ENCODE data around the gene LRP1B.
A peak's percentile ranks its signal among the peaks of the same experiment; 100 is the strongest.

LRP1B gene

DNA sequence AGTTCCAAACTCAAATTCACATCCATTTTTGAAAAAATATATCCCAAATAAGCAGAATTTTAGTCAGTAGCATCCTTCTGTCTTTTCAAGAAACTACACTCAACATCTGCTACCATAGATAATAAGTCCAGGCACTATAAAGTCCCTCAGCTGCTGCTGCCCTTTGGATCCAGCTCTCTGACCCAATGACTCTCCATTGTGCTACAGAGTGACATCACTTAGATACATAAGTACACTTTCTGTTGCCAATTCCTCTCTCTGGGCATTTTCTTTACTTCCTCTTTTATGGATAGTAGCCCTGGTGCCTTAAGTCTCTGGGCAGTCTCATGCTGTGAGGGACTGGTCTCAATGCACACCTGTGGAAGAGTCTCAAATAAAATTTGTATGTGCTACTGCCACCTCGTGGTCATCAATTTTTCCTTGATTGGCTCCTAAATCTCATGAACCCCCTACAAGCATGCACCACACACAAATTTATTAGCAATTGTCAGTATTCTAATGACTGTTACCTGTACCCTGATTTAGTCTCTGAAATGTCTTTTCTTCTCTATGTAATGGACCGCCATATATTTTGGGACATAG lies 219.2 kb downstream of the LRP1B start:
- Histone ChIP-seq H3F3A (ENCODE audit: insufficient read depth, low read length) (no peaks in the 10 kb centered on the region), H3K4me3 (ENCODE audit: low read depth, low read length, poor library complexity, severe bottlenecking) (no peak overlapping the region), H3K79me2 (ENCODE audit: insufficient read depth, low read length) (no peaks in the 10 kb centered on the region), H3K4me1 (ENCODE audit: insufficient read depth, low read length, severe bottlenecking) (no peaks in the 10 kb centered on the region), H2AFZ (ENCODE audit: low read length) (no peak overlapping the region), H3K9me3 (ENCODE audit: low read length) (no peaks in the 10 kb centered on the region), H3K27ac (ENCODE audit: low read depth, low read length, poor library complexity, severe bottlenecking) (no peak overlapping the region), H4K20me1 (ENCODE audit: insufficient read depth, low read length) (no peaks in the 10 kb centered on the region), H3K27me3 (ENCODE audit: insufficient read depth, low read length) (no peaks in the 10 kb centered on the region), H3K36me3 (ENCODE audit: insufficient read depth, low read length) (no peaks in the 10 kb centered on the region), H3K9ac (ENCODE audit: low read length) (no peak overlapping the region), H3K9me2 (ENCODE audit: low read depth, low read length) (no peaks in the 10 kb centered on the region), H3K4me2 (ENCODE audit: low read length) (no peak overlapping the region)
- no peak for TF ChIP-seq EZH2 (IDR thresholded peaks at IDR 0.05; ENCODE audit: borderline replicate concordance, low read length)
- TF ChIP-seq, protein P1, sequence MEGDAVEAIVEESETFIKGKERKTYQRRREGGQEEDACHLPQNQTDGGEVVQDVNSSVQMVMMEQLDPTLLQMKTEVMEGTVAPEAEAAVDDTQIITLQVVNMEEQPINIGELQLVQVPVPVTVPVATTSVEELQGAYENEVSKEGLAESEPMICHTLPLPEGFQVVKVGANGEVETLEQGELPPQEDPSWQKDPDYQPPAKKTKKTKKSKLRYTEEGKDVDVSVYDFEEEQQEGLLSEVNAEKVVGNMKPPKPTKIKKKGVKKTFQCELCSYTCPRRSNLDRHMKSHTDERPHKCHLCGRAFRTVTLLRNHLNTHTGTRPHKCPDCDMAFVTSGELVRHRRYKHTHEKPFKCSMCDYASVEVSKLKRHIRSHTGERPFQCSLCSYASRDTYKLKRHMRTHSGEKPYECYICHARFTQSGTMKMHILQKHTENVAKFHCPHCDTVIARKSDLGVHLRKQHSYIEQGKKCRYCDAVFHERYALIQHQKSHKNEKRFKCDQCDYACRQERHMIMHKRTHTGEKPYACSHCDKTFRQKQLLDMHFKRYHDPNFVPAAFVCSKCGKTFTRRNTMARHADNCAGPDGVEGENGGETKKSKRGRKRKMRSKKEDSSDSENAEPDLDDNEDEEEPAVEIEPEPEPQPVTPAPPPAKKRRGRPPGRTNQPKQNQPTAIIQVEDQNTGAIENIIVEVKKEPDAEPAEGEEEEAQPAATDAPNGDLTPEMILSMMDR (IDR thresholded peaks at IDR 0.05; ENCODE audit: low read length) = peak; percentile 57; the same call in 1 of the 2 replicates

DNA sequence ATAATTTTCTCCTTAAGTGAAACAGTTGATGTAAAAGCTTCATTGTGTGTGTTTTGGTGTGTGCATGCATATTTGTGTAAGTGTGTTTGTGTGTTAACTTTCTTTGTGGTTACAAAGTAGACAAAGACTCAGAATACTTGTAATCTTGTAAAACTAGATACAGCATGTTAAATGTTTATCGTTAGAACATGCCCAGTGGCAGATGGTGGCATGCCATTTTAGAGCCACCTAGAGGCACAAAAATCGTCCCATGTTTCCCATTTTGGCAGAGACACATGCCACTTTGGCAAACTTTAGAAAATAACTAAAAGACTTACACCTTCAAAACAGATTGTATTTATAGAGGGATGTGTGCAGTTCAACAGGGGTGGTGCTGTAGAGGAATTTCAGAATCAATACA lies 224.1 kb downstream of the LRP1B start:
- H2AFZ ChIP-seq (ENCODE audit: low read length) = no peak overlapping the region
- no peaks in the 10 kb centered on the region for H3K9me3 ChIP-seq (ENCODE audit: low read length)
- no peak overlapping the region for H3K4me3 ChIP-seq (ENCODE audit: low read depth, low read length, poor library complexity, severe bottlenecking)
- no peaks in the 10 kb centered on the region for H3F3A ChIP-seq (ENCODE audit: insufficient read depth, low read length)
- no peaks in the 10 kb centered on the region for H3K4me1 ChIP-seq (ENCODE audit: insufficient read depth, low read length, severe bottlenecking)
- H3K79me2 ChIP-seq (ENCODE audit: insufficient read depth, low read length) = no peaks in the 10 kb centered on the region
- no peaks in the 10 kb centered on the region for H3K27me3 ChIP-seq (ENCODE audit: insufficient read depth, low read length)
- no peaks in the 10 kb centered on the region for H4K20me1 ChIP-seq (ENCODE audit: insufficient read depth, low read length)
- TF ChIP-seq, protein P1 (IDR thresholded peaks at IDR 0.05; ENCODE audit: low read length) = no peak
- TF ChIP-seq EZH2 (IDR thresholded peaks at IDR 0.05; ENCODE audit: borderline replicate concordance, low read length) = no peak
- no peaks in the 10 kb centered on the region for H3K9me2 ChIP-seq (ENCODE audit: low read depth, low read length)
- H3K36me3 ChIP-seq (ENCODE audit: insufficient read depth, low read length) = no peaks in the 10 kb centered on the region
- no peak overlapping the region for H3K9ac ChIP-seq (ENCODE audit: low read length)
- H3K27ac ChIP-seq (ENCODE audit: low read depth, low read length, poor library complexity, severe bottlenecking) = no peak overlapping the region
- H3K4me2 ChIP-seq (ENCODE audit: low read length) = no peak overlapping the region

DNA sequence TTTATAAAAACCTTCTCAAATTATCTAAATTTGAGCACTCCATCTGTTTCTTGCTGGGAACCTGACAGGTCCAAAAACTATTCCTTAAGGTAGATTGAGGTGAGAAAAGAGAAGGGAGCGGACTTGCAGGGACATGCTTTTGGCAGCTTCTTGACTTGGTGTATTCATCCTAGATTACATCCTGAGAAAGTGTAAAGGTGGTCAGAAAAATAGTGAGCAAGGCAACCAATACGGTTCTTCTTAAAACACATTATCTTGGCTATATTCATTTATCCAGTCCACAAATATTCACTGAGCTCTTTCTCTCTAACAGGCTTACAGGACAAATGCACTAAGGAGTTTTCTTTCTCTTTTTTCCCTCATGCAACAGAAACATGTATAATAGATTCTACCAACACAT lies 230.0 kb downstream of the LRP1B start:
- no peaks in the 10 kb centered on the region for H3K27me3 ChIP-seq (ENCODE audit: insufficient read depth, low read length)
- H3K79me2 ChIP-seq (ENCODE audit: insufficient read depth, low read length) = no peaks in the 10 kb centered on the region
- H4K20me1 ChIP-seq (ENCODE audit: insufficient read depth, low read length) = no peaks in the 10 kb centered on the region
- no peak overlapping the region for H3K4me2 ChIP-seq (ENCODE audit: low read length)
- H3K9me3 ChIP-seq (ENCODE audit: low read length) = no peaks in the 10 kb centered on the region
- no peak overlapping the region for H3K4me3 ChIP-seq (ENCODE audit: low read depth, low read length, poor library complexity, severe bottlenecking)
- no peaks in the 10 kb centered on the region for H3K4me1 ChIP-seq (ENCODE audit: insufficient read depth, low read length, severe bottlenecking)
- H2AFZ ChIP-seq (ENCODE audit: low read length) = no peak overlapping the region
- TF ChIP-seq, protein P1 (IDR thresholded peaks at IDR 0.05; ENCODE audit: low read length) = no peak
- TF ChIP-seq EZH2 (IDR thresholded peaks at IDR 0.05; ENCODE audit: borderline replicate concordance, low read length) = no peak
- no peaks in the 10 kb centered on the region for H3F3A ChIP-seq (ENCODE audit: insufficient read depth, low read length)
- no peaks in the 10 kb centered on the region for H3K9me2 ChIP-seq (ENCODE audit: low read depth, low read length)
- no peaks in the 10 kb centered on the region for H3K36me3 ChIP-seq (ENCODE audit: insufficient read depth, low read length)
- no peak overlapping the region for H3K9ac ChIP-seq (ENCODE audit: low read length)
- H3K27ac ChIP-seq (ENCODE audit: low read depth, low read length, poor library complexity, severe bottlenecking) = no peak overlapping the region
